Right renal pelvis (tissue), 4 donors: ENCODE results near the gene SELENOM. TPM values are rescaled to one million over a fixed set of nuclear protein-coding genes. Genes with fewer than 3 reads are reported as not detected.
"Not testable (repeated sequence)": the region's sequence is repeated elsewhere in the genome, so short reads cannot be mapped to it uniquely, and the experiment has no call there.

ENCODE experiments used
- DNase-seq, 4 donors: peaks; one replicate each; pipeline ENCODE4 v3.0.0-alpha.2; 2013; ENCODE audit warnings: low read depth in 4 of 4, low spot score in 3 of 4, missing footprints in 1 of 4
- polyA plus RNA-seq, 4 donors: library from polyadenylated mRNA; unstranded; fragments of 120-200 nt; gene quantifications; one replicate each; pipeline ENCODE4 v1.2.1, GENCODE V29; 2013; ENCODE audit not compliant: insufficient read length in 4 of 4

SELENOM gene
- polyA plus RNA-seq, 4 donors, result 8.2 to 14.0 (median 10.1) TPM

GRCh38 chr22:31106731-31107177 lies 614 bp downstream of the SELENOM start:
- no peak for DNase-seq

- DNase-seq, result no peak
These were observed 1.3 kb downstream of the SELENOM start for GRCh38 chr22:31106001-31106571.

GRCh38 chr22:31105282-31105929 lies 2.0 kb downstream of the SELENOM start:
- no peak for DNase-seq

DNA sequence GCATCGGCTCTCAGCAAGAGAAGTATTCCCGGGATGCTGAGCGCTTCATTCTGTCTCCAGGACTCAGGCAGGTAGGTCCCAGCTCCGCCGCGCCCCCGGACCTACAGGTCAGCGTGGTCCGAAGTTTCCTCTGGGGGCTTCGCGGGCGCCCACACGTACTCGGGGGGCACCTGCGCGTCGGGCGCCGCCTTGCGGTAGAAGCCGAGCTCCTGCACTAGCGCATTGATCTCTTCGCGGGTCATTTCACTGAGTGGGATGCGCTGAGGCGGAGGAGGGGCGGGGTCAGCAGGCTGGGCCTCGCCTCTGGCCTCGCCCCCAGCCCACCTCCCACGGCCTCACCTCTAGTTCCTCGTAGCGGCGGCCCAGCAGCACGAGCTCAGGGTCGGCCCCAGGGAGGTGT lies 2.5 kb downstream of the SELENOM start:
- no peak for DNase-seq

DNA sequence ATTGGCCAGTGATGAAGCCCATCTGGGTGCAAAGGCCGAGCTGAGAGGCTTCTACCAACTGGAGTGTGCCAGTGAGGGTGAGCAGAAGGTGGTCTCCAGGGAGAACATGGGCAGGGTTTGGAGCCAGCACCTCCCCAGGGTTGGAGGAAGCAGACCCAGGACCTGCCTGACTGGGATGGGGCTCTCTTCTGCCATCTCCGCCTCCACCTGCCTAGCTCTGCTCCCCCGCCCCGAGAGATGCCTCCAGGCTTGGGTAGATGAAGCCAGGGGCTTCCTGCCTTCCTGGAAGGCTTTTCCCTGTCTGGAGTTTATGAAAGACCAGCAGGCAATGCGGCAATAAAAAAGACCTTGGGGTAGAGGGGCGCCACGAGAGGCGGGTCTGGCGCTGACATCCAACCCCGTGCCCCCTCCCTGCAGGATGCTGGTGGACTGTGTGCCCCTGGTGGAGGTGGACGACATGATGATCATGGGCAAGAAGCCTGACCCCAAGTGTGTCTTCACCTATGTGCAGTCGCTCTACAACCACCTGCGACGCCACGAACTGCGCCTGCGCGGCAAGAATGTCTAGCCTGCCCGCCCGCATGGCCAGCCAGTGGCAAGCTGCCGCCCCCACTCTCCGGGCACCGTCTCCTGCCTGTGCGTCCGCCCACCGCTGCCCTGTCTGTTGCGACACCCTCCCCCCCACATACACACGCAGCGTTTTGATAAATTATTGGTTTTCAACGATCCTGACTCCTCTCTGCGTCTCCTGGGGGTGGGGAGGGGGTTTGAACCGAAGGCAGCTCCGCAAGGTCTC lies 3.3 kb downstream of the SELENOM start:
- no peak for DNase-seq

GRCh38 chr22:31103111-31103510 lies 4.3 kb downstream of the SELENOM start:
- no peak for DNase-seq

DNA sequence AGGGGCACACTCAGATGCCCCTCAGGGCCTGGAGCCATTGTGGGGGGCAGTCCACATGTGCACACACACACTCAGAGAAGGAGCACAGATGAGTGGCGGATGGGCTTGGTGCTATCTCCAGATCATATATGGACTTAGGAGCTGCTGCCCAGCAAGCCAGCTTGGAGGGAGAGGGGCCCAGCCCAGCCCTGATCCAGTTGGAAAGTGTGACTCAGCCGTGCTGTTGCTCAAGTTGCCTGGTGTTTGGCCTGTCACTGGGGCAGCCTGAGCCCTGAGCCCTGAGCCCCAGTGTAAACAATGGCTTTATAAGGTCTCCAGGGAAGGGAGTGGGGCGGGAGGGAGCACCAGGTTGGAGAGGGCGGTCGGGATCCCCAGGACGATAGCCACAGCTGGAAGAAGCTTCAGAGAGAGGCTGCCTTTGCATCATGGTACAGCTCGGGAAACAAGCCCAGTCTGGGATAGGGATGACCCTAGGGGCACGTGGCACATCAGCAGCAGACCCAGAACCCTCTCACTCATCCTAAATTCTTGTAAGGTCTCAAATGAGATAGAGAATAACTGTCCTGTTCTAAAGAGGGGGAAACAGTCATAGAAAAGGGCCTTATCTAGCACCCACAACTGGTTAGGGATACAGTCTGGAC lies 4.8 kb downstream of the SELENOM start:
- no peak for DNase-seq

- no peak for DNase-seq
These were observed 6.4 kb downstream of the SELENOM start for GRCh38 chr22:31100762-31101525.

DNA sequence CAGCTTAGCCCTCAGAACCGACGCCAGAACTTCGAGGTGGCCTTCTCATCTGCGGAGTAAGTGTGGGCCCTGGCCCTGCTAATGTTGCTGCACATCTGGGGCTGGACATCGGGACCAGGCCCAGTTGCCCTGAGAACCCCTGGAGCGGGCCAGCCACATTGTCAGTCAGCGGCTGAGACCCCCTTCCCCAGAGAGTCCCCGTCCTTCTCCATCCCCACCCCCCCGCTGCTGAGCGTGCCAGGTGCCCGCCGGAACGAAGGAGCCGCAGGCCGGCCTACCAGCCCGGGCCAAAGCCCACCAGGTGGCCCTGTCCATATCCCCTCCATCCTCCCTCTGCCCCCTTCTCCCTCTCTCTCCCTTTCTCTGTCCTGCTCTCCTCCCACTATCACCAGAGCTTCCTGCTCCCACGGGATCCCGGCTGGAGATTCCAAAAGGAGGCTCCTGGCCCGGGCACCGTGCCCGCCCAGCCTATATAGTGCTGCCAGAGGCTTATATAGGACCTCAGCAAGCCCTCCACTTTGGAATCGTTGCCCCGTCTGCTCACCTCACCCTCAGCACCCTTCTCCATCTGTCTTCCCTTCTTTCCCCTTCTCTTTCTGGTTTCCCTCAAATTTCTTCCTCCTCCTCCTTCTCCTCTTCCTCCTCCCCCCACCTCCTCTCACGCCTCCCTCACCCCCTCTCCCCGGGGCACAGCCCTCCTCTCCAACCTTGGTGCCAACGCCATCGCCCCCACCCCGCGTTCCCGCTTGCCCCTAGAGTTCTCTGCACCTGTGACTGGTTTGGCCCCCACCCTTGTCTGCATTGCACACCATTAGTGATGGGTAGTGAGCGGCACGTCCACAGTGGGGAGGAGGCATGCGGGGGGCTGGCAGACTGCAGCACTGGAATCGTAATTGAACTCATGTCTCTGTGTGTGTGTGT lies 7.3 kb downstream of the SELENOM start:
- DNase-seq, result no peak

DNA sequence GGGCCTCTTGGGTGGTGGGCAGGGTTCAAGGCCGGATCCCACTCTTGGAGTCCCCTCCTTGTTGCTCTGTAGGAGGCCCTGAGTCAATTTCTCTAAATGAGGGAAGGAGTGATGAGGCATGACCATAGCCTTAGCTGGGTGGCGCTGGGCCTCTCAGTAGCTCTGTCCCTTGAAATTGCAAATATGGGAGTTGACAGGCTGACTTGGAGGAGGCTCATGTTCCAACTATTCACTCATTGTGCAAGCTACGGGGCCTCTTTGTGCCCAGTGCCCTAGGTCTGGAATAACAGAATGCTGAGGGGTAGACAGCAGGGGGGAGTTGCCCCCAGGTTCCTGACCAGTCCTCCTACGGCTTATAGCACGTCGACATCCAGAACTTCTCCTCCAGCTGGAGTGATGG lies 8.0 kb downstream of the SELENOM start:
- no peak for DNase-seq

DNA sequence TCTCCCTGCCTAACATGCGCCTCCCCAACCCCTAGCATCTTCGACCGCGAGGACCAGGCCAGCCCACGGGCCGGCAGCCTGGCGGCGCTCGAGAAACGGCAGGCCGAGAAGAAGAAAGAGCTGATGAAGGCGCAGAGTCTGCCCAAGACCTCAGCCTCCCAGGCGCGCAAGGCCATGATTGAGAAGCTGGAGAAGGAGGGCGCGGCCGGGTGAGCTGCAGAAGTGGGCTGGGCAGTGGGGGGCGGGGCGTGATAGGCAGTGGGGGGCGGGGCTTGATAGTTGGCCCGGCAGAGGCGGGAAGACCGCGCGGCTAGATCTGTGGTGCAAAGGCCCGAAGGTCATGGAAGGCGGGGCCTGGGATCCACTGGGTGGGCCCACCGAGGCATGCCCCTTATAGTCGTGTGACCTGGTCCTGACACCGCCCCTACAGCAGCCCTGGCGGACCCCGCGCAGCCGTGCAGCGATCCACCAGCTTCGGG lies 8.7 kb downstream of the SELENOM start:
- DNase-seq, result no peak

GRCh38 chr22:31097941-31098631 lies 9.3 kb downstream of the SELENOM start:
- no peak for DNase-seq

GRCh38 chr22:31097539-31097938 lies 9.8 kb downstream of the SELENOM start:
- DNase-seq, result not testable (repeated sequence)

DNA sequence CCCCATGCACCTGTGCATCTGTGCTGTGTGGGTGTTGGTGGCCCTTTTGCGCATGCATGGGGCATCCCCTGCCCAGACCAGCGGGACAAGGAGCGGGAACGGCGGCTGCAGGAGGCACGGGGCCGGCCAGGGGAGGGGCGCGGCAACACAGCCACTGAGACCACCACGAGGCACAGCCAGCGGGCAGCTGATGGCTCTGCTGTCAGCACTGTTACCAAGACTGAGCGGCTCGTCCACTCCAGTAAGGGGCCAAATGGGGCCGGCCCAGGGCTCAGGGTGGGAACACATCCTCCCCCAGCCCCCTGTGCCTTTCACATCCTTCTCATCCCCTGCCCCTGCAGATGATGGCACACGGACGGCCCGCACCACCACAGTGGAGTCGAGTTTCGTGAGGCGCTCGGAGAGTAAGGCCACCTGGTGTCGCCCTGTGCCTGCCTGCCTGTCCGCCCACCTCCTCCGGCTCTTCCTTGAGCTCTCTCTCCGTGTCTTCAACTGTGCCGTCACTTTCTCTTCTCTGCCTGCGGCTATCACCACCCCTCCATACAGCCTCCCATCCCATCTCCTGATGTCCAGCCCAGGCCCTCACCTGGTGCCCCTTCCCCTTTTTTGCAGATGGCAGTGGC lies 10.6 kb downstream of the SELENOM start:
- DNase-seq, result no peak

DNA sequence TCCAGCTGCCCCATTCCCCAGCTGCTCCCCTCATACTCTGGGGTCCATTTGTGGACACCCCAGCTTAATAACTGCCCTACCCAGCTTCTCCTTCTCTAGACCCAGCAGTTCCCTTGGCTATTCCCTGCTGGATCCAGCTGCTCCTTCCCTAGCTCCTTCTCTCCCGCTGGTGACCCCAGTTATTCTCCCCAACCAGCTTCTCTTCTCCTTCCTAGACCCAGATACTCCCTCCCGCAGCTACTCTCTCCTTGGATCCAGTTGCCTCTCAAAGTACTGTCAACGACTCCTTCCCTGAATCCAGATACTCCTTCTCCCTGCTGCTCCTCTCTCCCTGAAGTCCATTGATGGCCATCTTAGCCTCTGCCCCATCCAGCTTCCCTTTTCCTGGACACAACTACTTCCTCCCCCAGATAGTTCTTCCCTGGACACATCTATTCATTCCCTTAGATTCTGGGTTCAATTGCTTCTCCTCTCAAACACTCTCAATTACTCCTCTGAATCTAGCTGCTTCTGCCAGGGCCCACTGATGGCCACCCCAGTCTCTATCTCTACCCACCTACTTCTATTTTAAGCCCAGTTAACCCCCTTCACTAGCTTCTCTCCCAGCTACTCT lies 11.6 kb downstream of the SELENOM start:
- no peak for DNase-seq

GRCh38 chr22:31094741-31095140 lies 12.6 kb downstream of the SELENOM start:
- DNase-seq, result no peak

DNA sequence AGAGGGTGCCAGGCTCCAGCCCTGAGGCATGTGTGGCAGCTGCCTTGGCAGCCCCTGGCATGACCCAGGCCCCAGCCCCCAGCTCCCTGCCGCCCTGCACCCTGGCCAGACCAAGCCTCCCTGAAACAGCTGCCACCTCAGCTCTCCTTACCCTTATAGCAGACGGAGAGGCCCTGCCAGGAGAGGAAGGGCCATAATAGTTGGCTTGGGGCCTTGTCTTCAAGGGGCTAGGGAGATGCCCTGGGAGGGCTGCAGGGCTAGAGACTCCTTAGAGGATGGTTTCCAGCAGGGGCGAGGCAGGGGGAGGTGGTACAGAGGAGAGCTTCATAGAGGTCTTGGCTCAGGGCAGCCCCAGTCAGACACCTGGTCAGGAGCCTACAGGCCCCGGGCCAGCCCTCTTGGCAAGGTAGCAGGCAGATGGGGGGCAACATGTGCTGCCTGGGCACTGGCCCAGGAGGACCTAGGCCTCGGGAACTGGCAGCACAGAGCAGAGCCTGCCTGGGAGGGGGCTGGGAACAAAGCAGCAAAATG lies 13.3 kb downstream of the SELENOM start:
- no peak for DNase-seq
